NCI-H226 (cell line): ENCODE measurements around the gene STMP1.
"Not testable (repeated sequence)": the region's sequence is repeated elsewhere in the genome, so short reads cannot be mapped to it uniquely, and the experiment has no call there.

Experiments
- DNase-seq: peaks from one replicate; pipeline ENCODE4 v3.0.0-alpha.2; 2015

Gene STMP1

DNA sequence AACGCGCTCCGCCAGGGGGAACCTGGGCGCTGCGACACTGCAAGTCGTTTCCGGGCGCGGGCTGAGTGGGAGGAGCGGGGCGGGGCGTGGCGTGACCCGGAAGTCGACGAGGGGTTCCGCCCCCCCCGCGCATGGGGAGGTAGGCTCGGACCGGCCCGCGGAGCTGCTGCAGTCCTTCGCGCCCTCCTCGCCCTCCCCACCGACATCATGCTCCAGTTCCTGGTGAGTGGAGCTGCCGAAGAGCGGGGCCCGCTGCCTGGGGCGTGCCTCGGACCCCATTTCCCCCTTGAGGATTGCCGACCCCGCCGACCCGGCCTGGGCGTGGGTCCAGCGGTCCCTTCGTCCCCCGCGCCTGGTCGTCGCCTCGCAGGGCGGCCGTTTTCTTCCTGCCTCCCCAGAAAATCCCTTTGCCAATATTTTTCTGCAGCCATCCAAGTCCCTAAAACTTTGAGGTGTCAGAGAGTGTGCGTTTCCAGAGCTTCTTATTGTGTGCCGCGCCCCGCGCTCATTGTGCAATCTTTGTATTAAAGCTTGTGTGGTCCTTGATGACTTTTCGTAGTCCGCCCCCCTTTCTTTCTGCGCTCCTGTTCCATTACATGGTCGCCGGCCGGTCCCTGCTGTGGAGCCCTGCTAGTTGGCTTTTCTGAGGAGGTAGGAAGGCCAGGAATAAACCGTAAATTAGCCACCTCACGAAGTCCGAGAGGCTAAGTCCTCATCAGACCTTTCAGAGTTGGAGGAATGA lies at the start of gene STMP1:
TSS of gene STMP1 (plus strand) at position 142 of the 742 bp plus-strand sequence.
- peak; percentile 76 for DNase-seq

DNA sequence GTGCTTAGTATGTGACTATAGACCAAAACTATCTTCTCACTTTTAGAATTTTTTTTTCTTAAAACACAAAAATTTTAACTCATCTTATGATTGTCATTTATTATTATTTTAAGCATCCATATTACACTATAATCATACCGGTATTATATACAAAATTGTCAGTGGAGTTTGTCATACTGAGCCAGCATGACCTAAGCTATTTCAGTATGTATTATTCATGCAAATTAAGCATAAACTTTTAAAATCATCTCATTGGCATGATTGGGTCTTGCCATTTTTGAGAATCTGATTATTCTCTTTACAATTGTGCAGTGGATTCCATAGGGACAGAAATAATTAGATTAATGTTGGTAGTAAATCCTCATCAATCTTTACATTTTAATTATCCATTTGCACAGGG lies 46.2 kb upstream of the STMP1 start:
- no peak for DNase-seq

GRCh38 chr7:135617781-135618180 lies 44.5 kb upstream of the STMP1 start:
- no peak for DNase-seq

DNA sequence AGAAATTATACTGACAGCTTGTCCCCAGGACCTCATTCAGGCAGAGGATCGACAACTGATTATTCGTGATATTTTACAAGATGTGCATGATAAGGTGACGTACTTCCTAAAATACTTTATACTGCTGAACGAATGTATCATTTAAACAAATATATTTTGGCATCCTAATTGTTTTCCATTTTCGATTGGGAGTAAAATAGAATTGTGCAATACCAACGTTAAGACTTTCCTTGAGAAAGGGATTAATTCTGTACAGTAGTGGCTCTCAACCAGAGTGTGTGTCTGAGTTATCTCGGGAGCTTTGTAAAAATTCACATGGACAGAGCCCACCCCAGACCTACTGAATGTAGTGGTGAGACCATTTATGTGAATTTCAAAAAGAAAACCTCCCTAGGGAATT lies 43.8 kb upstream of the STMP1 start:
- DNase-seq: no peak

GRCh38 chr7:135620447-135620846 lies 41.9 kb upstream of the STMP1 start:
- DNase-seq: no peak

GRCh38 chr7:135620980-135621850 lies 41.1 kb upstream of the STMP1 start:
- DNase-seq: peak; percentile 54

DNA sequence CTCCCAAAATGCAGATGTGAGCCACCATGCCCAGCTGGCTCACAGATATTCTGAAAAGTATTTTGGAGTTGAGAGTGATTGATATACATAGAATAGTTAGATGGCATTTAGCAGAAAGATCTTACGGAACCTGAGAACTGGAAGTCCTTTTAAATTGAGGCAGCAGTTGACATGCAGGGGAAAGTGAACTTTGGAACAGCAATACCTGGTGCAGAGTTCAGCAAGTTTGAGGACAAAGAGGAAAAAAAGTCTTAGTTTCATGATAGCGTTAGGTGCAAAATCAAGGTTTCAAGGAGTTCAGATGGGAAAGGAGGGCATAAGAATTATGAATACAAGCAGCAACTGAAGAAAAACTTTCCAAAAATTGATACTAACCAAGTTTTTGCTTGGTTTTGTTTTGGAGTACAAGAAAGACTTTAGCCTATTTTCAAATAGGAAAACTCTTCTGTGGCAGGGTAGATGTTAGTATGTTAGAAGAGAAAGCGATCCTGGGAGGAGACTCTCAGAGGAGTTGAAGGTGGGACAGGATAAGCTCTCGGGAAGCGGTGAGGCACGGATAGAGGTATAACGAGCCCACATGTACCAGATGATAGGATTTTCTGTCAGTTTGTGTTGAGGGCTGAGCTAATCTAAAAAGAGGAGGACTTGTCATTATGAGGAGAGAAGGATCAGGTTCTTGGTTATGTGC lies 28.0 kb upstream of the STMP1 start:
- no peak for DNase-seq

- DNase-seq: not testable (repeated sequence)
These were observed 22.6 kb upstream of the STMP1 start for GRCh38 chr7:135639690-135640089.

- no peak for DNase-seq
These were observed 18.2 kb upstream of the STMP1 start for GRCh38 chr7:135644154-135644553.

GRCh38 chr7:135644729-135645128 lies 17.6 kb upstream of the STMP1 start:
- DNase-seq: no peak

DNA sequence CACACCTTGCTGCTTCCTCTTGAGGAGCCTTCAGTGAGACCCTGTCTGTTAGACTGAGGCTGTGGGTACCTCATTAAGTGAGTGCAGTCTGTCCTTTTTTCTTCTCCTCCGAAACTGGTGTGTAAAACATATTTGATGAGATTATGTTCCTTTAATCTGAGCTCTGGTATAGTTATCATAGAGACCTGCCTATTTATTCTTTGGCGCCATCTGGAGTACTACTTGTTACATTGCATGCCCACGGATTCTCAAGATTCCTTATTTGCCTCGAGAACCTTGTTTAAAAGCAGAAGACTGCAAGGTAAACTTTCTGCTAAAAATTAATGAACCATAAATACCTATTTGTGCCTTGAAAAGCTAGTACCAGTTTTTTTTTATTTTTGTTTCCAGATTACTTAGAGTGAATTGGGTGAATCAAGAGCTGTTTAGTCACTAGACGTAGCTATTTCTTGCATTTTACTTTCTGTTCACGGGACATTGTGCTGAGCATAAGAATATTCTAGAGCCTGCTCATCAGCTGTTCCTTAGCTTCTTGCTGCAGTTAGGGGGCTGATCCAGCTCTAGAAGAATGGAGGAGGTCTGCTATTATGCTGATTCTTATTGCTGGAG lies 16.9 kb upstream of the STMP1 start:
- DNase-seq: no peak

DNA sequence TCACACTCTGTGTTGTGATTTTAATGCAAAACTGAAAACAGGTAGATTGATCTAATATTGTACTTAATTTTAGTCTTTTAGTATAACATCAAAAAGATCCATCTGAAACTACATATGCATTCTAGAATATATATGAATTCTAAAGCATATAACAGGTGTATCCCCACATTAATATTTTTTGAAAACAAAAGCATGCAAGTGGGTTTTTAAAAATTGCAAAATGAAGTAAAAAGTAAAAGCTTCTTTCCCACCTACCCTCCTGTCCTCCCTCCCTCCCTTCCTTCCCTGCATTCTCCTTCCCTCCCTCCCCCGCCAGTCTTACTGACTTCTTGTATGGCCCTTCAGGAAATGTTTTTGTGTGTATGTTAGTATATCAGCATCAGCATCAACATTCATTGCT lies 14.6 kb upstream of the STMP1 start:
- no peak for DNase-seq

DNA sequence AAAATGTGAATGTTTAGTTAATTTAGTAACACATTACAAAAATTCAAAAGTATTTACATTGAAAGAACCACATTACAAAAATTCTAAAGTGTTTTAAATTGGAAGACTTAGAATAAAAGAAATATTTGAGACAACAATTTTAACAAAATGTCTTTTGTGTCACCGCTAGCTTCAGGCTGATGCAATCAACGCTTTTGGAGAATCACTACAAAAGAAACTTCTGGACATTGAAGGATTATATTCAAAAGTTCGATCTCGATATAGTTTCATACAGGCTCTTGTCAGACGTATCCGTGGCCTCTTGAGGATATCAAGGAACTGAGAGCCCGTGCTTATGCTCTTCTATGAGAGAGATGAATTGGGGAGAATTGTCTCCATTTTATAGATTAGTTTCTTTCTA lies 14.1 kb upstream of the STMP1 start:
- DNase-seq: no peak

GRCh38 chr7:135650831-135651573 lies 11.3 kb upstream of the STMP1 start:
- DNase-seq: no peak

GRCh38 chr7:135653340-135654080 lies 8.8 kb upstream of the STMP1 start:
- DNase-seq: no peak

DNA sequence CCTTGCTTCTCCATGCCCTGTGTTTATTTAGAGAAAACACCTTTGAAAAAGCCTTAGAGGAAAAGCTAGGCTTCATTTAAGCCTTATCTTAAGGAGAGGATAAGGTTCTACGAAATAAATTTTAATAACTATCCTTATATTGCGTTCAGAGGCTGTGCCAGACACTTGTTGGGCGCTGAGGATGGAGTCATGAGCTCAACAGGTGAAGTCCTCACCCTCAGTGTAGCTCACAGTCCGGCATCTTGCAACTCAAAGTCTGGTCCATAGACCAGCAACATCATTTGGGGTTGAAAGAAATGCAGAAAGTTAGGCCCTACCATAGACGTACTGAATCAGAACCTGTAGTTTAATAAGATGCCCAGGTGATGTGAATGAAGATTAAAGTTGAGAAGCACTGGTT lies 3.8 kb upstream of the STMP1 start:
- DNase-seq: no peak

GRCh38 chr7:135659159-135659846 lies 3.0 kb upstream of the STMP1 start:
- DNase-seq: no peak

DNA sequence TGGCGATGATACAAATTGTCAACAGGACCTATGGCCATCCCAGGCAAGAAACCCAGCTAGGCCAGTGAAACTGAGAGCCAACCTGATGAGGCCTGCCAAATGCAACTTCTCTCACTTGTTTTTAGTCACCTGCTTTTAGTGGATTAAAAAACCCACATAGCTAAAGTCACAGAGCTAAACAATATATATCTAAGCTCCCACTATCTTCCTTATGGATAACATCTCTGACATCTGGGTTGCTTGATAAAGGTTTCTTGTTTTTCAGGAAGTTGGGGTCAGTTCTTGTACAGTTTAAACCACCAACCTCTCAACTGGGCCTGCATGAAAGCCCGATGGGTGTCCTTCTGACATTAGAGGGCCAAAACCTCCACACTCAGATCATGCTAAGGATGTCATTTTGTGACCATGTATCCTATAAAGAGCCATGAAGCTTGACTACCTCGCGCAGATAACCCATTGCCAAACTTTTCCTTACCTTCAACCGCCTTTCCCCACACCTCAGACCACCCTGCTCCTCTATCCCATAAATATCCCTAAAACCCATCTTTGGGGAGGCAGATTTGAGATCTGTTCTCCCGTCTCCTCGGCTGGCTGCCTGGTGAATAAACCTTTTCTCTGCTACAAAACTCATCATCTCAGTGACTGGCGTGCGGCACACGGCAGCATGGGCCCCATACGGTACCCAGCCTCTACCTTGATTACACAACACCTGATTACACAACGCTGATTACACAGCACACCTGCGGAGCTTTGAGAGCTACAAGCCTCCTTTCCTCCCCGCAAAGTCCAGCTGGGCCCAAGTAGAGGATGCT lies 797 bp upstream of the STMP1 start:
- no peak for DNase-seq

DNA sequence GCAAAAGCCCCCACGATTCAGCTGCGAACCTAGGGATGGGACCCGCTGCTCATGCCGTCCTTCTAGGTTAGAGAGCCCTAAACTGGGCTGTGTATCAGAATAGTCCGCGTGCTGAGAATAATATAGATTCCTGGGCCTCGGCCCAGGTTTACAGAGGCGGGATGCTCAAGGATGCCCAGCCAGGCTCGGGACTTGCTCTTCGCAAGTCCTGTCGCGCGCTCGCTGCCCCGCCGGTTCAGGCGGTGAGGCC lies 266 bp upstream of the STMP1 start:
- DNase-seq: no peak

GRCh38 chr7:135664046-135664589 lies 1.8 kb downstream of the STMP1 start:
- no peak for DNase-seq
